Endometrium (tissue), 2 donors: ENCODE results near the gene COMT.

ENCODE experiments used
- FAIRE-seq: peaks from 2 replicates; lab custom pipeline; 2012; peaks lifted over from hg19 to GRCh38; lab: Jason Lieb, UNC
- donor health status: control.
- donor health status: control.

The COMT gene

DNA sequence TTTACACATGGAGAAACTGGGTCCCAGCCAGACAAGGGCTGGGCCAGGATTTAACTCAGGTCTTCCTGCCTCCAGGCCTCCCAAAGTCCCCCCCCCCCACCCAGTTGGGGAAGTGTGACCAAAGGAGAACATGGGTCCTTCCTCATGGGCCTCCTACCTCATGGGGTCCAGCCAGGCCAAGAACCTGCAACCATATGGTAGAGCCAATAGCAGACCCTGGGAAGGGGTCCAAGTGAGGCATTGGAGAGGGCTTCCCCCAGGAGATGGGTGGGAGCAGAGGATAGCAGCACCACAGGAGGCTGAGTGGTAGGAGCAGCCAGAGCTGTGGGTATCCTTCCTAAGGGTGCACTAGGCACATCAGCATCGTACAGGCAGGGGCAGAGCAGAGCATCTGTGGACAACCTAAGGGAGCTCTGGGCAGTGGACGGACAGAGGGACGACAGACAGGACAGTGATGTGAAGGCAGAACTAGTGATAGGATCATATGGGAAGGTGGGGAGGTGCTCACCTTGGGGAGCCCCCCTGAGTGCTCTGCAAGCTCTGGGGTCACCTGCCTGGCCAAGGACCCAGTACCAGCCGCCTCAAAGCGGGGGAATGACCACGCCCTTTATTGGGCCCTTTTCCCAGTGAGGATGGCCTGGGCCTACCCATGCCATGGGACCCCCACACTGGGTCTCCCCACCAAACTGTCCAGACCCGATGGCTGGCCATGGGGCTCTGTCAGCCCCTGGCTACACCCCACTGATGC, 70.6 kb downstream of the COMT start:
- no peak for FAIRE-seq

DNA sequence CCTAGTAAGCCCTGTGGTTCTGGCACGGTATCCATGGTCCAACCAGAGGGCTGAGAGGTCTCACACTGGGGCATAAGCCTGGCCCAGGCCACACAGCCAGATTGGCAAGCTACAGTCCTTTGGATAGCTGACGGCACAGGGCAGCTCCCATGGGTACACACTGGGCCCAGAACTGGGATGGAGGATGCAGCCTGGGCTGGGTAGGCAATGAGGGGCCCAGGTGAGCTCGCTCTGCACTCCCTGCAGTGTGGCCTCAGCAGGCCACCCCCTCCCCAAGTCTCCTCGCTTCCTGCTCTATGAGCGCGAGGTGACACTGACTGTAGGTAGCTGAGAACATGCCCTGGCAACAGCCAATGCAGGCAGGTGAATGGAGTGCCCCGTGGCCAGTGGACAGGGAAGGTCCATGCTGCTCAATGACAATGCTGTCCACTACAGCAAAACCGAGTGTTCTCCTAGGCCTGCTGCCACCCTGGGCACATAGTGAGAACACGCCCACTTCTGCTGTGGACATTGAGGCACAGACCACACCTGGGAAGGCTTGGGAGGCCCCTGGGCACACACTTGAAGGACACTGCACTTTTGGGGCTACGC, 71.3 kb downstream of the COMT start:
- FAIRE-seq = no peak

DNA sequence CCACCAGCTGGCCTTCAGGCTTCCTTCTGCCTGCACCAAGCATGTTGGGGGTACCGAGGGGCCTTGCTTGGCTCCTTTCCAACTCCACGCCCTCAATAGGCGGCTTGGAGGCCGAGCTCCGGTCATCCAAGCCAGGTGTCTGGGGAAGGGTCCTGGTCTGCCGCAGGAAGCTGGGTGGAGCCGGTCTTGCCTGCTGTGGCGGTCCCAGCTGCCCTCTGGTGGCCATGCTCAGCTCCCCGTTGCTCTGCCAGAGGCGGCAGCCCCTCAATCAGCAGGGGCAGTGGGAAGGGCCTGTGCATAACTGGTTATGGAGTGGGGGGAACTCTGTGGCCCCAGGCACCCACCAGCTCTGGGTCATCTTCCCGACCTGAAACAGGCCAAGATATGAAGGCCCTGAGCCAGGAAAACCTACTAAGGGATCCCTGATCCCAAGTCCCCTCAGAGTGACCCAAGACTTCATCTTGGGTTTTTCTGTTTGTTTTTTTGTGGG, 71.9 kb downstream of the COMT start:
- FAIRE-seq = no peak

DNA sequence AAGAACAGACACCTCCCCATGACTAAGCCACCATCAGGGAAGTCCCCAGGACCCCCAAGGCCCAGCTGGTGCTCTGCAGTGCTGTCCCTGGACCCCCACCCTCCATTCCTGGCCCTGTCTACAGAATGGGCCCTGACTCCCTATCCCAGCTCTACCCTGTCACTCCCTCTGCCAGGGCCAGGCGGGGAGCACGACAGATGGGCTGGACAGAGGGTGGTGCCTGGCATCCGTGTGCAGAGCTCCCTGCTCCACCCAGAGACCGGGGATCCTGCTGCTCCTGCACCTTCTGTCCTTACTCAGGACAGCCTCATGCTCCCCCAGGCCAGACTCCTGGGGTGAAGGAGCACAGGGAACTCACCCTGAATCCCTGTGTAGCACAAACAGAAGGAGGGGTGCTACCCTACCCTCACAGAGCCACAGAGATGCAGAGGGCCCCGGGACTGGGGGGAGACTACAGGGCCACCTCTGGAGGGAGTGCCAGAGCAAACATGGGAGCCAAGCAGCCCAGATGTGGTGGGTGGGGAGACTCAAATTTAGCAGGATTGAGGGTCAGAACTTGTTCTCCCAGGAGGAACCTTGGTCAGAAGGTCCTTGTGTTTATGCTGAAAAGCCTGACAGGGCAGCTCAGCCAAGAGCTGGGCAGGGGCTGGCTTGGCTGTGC, 73.1 kb downstream of the COMT start:
- FAIRE-seq = no peak

DNA sequence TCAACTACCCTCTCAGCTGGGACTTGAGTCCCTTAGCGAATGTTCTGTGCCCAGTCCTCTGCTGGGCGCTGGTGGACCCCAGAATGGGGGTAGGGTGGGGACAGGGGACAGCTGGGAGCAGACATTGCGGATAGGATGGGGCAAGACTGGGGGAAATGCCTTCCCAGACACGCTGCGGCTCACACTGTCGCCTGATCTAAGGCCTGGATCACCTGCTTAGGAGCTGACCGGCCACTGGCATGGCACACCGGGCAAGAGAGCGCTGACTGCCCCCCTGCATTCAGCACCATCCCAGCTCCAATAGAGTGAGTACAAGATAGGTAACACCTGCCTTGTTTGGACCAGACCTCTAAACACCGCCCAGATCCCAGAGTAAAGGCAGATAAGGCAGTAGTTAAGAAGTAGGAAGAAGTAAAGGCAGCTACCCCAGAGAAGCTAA, 73.6 kb downstream of the COMT start:
- no peak for FAIRE-seq

DNA sequence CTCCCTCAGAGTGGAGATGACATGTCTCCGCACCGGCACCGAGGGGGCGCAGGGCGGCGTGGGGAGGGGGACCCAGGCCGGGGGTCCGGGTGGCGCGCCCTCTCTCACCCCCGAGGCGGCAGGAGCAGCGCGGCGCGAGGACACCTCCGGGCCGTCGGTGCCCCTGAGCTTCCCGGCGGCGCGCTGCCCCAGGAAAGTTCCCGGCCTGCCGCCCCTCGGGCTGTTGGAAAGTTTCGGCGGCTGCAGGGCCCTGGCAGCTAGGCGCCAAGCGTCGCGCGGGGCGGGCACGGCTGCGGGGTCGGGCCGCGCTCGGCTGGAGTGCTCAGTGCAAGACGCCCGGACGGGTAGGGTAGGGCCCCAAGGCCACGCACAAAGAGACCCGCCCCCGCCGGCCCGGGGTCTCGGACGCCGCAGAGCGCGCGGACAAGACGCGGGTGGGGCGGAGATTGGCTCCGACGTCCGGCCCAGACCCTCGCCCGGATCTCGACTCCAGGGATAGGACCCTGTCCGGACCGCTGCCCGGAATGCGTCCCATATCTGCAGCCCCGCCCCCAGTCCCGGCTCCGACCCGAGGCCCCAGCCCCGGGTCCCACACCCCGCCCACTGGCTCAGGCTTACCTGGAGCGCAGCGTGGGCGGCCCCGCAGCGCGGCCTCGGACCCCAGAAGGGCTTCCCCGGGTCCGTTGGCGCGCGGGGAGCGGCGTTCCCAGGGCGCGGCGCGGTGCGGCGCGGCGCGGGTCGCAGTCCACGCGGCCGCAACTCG, 74.6 kb downstream of the COMT start:
- no peak for FAIRE-seq

DNA sequence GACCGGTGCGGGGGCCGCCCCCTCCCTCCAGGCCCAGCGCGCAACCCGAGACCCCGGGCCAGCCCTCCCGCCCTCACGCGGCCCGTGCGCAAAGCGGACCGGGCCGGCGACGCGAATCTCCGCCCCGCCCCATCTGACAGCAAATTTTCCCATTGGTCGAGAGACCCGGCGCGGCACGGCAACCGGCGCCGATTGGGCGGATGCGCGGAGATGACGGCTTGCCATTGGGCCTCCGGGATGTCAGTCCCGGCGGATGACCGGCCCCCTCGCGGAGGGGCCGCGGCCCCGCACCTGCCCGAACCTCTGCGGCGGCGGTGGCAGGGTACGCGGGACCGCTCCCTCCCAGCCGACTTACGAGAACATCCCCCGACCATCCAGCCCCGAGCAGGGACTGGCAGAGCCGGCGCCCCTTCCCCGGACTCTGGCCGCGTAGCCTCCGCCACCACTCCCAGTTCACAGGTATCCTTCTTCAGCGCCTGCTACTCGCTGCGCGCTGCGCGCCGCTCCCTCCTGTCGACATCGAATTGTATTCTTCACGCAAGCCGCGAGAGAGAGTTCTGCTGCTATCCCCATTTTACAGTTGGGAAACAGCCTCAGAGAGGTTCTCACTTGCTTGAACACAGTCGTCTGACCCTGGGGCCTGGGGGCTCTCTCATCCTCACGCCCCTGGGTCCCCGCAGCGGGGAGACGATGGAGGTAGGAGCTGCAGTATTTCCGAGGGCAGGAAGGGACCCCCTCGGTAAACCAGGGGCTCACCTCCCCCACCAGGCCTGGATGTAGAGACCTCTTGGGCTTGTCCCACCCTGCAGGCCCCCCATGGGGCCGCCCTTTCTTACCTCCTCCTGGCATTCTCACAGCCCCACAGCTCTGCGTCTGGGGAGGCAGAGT, 75.4 kb downstream of the COMT start, which contains the start of gene ARVCF:
TSS of gene ARVCF (minus strand) at position 90 of the 888 bp plus-strand sequence. CDS start 26,029 bp downstream, outside the sequence.
- FAIRE-seq = no peak

DNA sequence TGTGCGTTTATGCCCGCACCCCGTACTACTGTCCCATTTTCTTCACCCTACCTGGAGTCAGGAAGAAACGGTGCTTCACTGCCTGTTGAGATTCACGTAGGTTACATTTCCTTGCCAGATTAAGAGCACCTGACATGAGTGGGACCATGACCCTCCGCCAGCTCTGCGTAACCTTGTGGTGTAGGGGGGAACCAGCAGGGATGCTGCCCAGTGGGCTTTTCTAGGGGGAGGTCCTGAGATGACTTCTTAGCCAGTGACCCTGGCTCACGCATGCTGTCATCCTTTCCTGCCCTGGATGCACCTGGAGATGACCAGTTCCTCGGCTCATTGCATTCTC, 76.0 kb downstream of the COMT start:
- FAIRE-seq = no peak

DNA sequence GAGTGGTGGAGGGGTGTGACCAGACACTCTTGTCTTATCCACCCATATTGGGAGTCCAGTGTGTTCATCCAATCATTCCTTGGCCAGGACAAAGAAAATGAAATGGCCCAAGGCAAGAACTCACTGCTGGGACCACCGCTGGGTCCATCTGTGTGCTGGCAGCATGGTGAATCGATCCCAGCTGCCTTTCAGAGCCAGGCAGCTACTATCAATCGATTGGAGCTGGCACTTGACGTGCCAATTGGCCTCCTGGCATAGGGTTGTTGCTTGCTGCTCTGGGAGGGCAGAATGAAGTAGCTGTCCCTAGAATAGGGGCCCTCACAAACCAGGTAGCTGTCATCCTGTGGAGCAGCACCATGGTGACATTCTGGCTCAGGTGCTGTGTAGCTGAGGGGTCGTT, 76.4 kb downstream of the COMT start:
- FAIRE-seq = no peak
